Neural crest cell (in vitro differentiated cells): ENCODE measurements around the gene WASF3. TPM values are rescaled to one million over a fixed set of nuclear protein-coding genes. Genes with fewer than 3 reads are reported as not detected.

Experiments
- DNase-seq: peaks from one replicate; pipeline ENCODE4 v3.0.0; 2021; ENCODE audit warnings: low read depth, mixed read lengths, low spot score
- H3K27ac Mint-ChIP-seq: one replicate; pipeline ENCODE4 v1.8.0; 2021; ENCODE audit warnings: mild to moderate bottlenecking, mixed read lengths; ENCODE audit not compliant: unreplicated experiment
- H3K27me3 Mint-ChIP-seq: 2 replicates; pipeline ENCODE4 v1.8.0; 2021; ENCODE audit warnings: low read depth, mild to moderate bottlenecking, mixed read lengths
- H3K36me3 Mint-ChIP-seq: 2 replicates; pipeline ENCODE4 v1.8.0; 2021; ENCODE audit warnings: low read depth, mild to moderate bottlenecking, mixed read lengths
- H3K4me1 Mint-ChIP-seq: 2 replicates; pipeline ENCODE4 v1.8.0; 2021; ENCODE audit warnings: mixed read lengths
- H3K4me3 Mint-ChIP-seq: one replicate; pipeline ENCODE4 v1.8.0; 2021; ENCODE audit warnings: mild to moderate bottlenecking, mixed read lengths
- H3K9me3 Mint-ChIP-seq: 2 replicates; pipeline ENCODE4 v1.8.0; 2021; ENCODE audit warnings: mixed read lengths
- total RNA-seq: library from RNA; stranded (reverse); gene quantifications from 2 replicates; pipeline ENCODE4 v1.2.1, GENCODE V29; 2021
- TF ChIP-seq, protein P1 (sequence below): fragments of 200-600 bp; sonication (generic); conservative IDR thresholded peaks from 2 replicates; pipeline ENCODE4 v1.5.0; 2021; ENCODE audit warnings: antibody characterized with exemption, mild to moderate bottlenecking

Gene WASF3
- total RNA-seq, 1 donor from 2014 or later = 79.7 TPM

DNA sequence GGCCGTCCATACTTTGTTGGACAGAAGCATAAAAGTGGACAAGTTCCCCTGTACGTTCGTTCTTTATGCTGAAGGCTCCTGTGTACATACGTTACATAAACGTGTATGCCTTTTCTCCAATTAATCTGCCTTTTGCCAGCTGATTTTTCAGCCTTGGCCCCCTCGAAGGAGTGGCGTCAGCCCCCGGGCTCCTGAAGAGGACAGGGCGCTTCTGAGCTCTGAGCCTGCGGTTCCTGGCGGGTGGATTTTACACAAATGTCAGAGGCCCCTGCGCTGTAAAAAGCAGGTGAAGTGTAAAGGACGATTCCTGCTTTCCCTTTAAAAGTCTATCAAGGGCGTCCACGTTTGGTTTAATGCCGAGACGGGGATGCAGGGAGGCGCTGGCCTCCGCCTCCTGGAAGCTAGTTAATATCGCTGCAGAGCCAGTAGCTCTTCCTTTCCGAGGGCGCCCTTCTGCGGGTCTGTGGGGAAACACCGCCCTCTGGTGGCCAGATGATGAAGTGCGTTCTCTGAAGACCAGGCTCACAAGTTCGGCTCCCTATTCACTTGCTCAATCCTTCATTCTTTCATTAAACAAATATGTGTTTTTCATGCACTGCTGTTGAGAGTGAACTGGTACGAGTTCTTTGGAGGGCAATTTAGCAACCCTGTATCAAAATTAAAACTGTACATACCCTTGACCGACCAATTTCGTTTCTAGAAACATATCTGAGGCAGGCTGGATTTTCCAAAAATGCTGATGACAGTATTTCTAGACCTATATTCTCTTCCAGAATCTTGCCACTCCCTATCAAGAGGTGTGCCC, 141.1 kb downstream of the WASF3 start:
- Mint-ChIP-seq H3K4me1 (peaks cover 13% of the 10 kb centered on the region), H3K27ac (no peak overlapping the region), H3K27me3 (no peaks in the 10 kb centered on the region), H3K36me3 (no peaks in the 10 kb centered on the region), H3K9me3 (no peaks in the 10 kb centered on the region), H3K4me3 (peak overlapping the region; percentile 58)
- TF ChIP-seq, protein P1, sequence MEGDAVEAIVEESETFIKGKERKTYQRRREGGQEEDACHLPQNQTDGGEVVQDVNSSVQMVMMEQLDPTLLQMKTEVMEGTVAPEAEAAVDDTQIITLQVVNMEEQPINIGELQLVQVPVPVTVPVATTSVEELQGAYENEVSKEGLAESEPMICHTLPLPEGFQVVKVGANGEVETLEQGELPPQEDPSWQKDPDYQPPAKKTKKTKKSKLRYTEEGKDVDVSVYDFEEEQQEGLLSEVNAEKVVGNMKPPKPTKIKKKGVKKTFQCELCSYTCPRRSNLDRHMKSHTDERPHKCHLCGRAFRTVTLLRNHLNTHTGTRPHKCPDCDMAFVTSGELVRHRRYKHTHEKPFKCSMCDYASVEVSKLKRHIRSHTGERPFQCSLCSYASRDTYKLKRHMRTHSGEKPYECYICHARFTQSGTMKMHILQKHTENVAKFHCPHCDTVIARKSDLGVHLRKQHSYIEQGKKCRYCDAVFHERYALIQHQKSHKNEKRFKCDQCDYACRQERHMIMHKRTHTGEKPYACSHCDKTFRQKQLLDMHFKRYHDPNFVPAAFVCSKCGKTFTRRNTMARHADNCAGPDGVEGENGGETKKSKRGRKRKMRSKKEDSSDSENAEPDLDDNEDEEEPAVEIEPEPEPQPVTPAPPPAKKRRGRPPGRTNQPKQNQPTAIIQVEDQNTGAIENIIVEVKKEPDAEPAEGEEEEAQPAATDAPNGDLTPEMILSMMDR = peak; percentile 98
- DNase-seq = peak; percentile 88

GRCh38 chr13:26699197-26699490, 141.7 kb downstream of the WASF3 start:
- Mint-ChIP-seq H3K9me3 (no peaks in the 10 kb centered on the region), H3K27me3 (no peaks in the 10 kb centered on the region), H3K4me1 (peaks cover 13% of the 10 kb centered on the region), H3K4me3 (no peak overlapping the region), H3K36me3 (no peaks in the 10 kb centered on the region), H3K27ac (no peak overlapping the region)
- DNase-seq = no peak
- TF ChIP-seq, protein P1 = no peak

- H3K4me3 Mint-ChIP-seq = no peak overlapping the region
- peaks cover 4% of the 10 kb centered on the region for H3K4me1 Mint-ChIP-seq
- H3K27me3 Mint-ChIP-seq = peaks cover 4% of the 10 kb centered on the region
- H3K27ac Mint-ChIP-seq = no peak overlapping the region
- H3K36me3 Mint-ChIP-seq = no peaks in the 10 kb centered on the region
- TF ChIP-seq, protein P1 = no peak
- no peak for DNase-seq
- H3K9me3 Mint-ChIP-seq = no peaks in the 10 kb centered on the region
These were observed 148.1 kb downstream of the WASF3 start for GRCh38 chr13:26705536-26705935.

DNA sequence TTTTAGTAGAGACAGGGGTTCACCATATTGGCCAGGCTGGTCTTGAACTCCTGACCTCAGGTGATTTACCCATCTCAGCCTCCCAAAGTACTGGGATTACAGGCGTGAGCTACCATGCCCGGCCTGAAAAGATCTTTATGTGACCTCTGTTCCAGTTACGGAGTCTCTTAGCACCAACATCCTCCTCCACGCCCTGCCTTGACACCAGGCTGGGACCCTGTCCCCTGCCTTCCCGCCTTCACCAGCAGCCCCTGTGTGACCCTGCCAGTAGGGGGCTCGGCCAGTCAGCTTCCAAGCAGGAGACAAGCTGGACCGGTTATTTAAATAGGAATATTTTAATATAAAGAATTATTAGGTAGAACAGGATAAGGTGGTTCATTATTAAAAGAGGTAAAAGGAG, 148.9 kb downstream of the WASF3 start:
- TF ChIP-seq, protein P1 = no peak
- DNase-seq = no peak
- no peak overlapping the region for H3K4me3 Mint-ChIP-seq
- no peaks in the 10 kb centered on the region for H3K9me3 Mint-ChIP-seq
- no peak overlapping the region for H3K27ac Mint-ChIP-seq
- H3K27me3 Mint-ChIP-seq = peaks cover 4% of the 10 kb centered on the region
- H3K36me3 Mint-ChIP-seq = no peaks in the 10 kb centered on the region
- peaks cover 4% of the 10 kb centered on the region for H3K4me1 Mint-ChIP-seq

- peak; percentile 41 for DNase-seq
- H3K4me1 Mint-ChIP-seq = peaks cover 4% of the 10 kb centered on the region
- no peak overlapping the region for H3K27ac Mint-ChIP-seq
- TF ChIP-seq, protein P1 = peak; percentile 79
- H3K36me3 Mint-ChIP-seq = no peaks in the 10 kb centered on the region
- peaks cover 4% of the 10 kb centered on the region for H3K27me3 Mint-ChIP-seq
- no peak overlapping the region for H3K4me3 Mint-ChIP-seq
- H3K9me3 Mint-ChIP-seq = peaks cover under 1% of the 10 kb centered on the region
These were observed 149.9 kb downstream of the WASF3 start for GRCh38 chr13:26707122-26708006.
